HG02571 (cell line): ENCODE results near the gene ZNF496.
A peak's percentile ranks its signal among the peaks of the same experiment; 100 is the strongest.
"Not testable (repeated sequence)": the region's sequence is repeated elsewhere in the genome, so short reads cannot be mapped to it uniquely, and the experiment has no call there.

Source experiments
- ATAC-seq: cut with Tn5 transposase; IDR thresholded peaks from one replicate; pipeline ENCODE4 v1.9.1; 2021; ENCODE audit warnings: mild to moderate bottlenecking, moderate library complexity; ENCODE audit not compliant: unreplicated experiment

ZNF496 gene

GRCh38 chr1:247359559-247359958 is 27.9 kb upstream of the ZNF496 start:
- ATAC-seq, result no peak

GRCh38 chr1:247358920-247359319 is 27.3 kb upstream of the ZNF496 start:
- ATAC-seq, result no peak

- peak; percentile 91 for ATAC-seq
These were observed 26.1 kb upstream of the ZNF496 start for GRCh38 chr1:247357781-247358211.

GRCh38 chr1:247357052-247357780 is 25.5 kb upstream of the ZNF496 start:
- ATAC-seq, result no peak

GRCh38 chr1:247355160-247355559 is 23.5 kb upstream of the ZNF496 start:
- not testable (repeated sequence) for ATAC-seq

- no peak for ATAC-seq
These were observed 20.5 kb upstream of the ZNF496 start for GRCh38 chr1:247352175-247352574.

GRCh38 chr1:247350587-247350986 is 18.9 kb upstream of the ZNF496 start:
- no peak for ATAC-seq

GRCh38 chr1:247347477-247348222 is 16.0 kb upstream of the ZNF496 start:
- no peak for ATAC-seq

- no peak for ATAC-seq
These were observed 14.2 kb upstream of the ZNF496 start for GRCh38 chr1:247345881-247346280.

- ATAC-seq, result no peak
These were observed 12.1 kb upstream of the ZNF496 start for GRCh38 chr1:247343801-247344200.

- ATAC-seq, result no peak
These were observed 7.1 kb upstream of the ZNF496 start for GRCh38 chr1:247338723-247339275.

- ATAC-seq, result no peak
These were observed 6.3 kb upstream of the ZNF496 start for GRCh38 chr1:247337961-247338360.

- ATAC-seq, result no peak
These were observed 5.6 kb upstream of the ZNF496 start for GRCh38 chr1:247337250-247337746.

- no peak for ATAC-seq
These were observed 4.7 kb upstream of the ZNF496 start for GRCh38 chr1:247336390-247336789.

- ATAC-seq, result no peak
These were observed 4.2 kb upstream of the ZNF496 start for GRCh38 chr1:247335882-247336281.

- no peak for ATAC-seq
These were observed 2.9 kb upstream of the ZNF496 start for GRCh38 chr1:247334378-247335133.

GRCh38 chr1:247332623-247333361 is 1.1 kb upstream of the ZNF496 start:
- ATAC-seq, result no peak

- peak; percentile 37 for ATAC-seq
These were observed 552 bp upstream of the ZNF496 start for GRCh38 chr1:247332215-247332622.

- peak; percentile 61 for ATAC-seq
These were observed 519 bp downstream of the ZNF496 start for GRCh38 chr1:247331172-247331524.

- peak; percentile 21 for ATAC-seq
These were observed 1.0 kb downstream of the ZNF496 start for GRCh38 chr1:247330548-247331171.
